SW480 (cell line): Measurements from ENCODE around the gene PAX5.

Source experiments
- DNase-seq: peaks from one replicate; pipeline ENCODE4 v3.0.0-alpha.2; 2016; ENCODE audit warnings: low spot score

Gene PAX5

DNA sequence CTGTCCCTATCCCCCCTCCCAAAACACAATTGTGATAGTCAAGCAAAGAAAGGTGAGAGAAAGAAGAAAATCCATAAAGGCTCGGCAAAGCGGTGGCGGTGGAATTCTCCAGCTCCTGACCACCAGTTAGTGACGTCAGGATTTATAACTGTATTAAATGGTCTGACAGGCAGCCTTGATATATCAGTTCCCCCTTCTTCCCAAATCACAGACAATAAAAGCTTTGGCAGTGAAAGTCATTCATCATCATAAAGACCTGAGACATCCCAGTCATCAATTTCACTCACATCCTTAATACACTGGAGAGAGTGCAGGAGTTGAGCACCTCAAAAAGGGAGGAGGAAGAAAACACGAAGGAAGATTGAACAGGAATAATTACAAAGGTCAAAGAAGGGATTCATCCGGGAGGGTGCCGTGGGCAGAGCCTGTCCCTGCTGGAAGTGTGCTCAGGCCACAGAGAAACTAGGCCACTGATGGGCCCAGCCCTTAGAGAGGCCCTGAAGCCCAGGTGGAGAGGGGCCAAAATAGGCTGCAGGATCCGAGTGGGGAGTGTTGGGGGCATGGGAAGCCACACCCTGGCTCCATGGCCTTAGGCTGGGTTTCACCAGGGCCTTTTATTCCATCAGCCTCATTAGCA is 131.9 kb downstream of the PAX5 start:
- DNase-seq = no peak

DNA sequence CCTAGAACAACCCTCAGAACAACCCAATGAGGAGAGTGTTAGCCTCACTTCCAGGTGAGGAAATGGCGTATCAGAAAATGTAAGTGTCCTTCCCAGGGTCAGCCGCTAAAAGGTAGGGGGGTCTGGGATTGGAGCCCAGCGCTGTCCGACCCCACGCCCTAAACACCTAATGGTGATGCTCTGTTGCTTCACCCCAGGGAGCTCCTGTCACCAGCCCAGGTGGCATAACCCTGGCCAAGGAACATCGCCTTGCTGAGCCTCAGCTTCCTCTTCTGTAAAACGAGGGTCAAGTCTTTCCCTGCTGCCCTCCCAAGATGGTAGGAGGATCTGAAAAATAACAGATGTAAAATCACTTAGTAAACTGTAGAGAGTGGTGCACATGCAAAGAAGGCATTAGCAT is 132.5 kb downstream of the PAX5 start:
- no peak for DNase-seq

DNA sequence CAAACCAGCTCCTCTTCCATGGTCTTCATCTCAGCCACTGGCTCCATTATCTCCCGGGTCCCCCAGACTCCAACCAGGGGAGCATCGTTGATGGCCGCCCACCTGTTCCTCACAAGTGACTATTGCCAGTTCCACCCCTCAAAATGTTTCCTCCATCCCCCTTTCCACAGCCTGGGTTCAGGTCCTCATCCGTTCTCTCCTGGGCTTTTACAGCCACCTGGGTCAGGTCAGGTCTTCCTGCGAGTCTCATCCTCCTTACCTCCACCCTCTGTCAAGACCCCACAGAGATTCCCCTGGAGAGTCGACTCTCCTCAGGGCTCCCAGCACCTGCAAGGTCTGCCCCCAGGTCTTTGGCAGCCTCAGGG is 133.2 kb downstream of the PAX5 start:
- no peak for DNase-seq

DNA sequence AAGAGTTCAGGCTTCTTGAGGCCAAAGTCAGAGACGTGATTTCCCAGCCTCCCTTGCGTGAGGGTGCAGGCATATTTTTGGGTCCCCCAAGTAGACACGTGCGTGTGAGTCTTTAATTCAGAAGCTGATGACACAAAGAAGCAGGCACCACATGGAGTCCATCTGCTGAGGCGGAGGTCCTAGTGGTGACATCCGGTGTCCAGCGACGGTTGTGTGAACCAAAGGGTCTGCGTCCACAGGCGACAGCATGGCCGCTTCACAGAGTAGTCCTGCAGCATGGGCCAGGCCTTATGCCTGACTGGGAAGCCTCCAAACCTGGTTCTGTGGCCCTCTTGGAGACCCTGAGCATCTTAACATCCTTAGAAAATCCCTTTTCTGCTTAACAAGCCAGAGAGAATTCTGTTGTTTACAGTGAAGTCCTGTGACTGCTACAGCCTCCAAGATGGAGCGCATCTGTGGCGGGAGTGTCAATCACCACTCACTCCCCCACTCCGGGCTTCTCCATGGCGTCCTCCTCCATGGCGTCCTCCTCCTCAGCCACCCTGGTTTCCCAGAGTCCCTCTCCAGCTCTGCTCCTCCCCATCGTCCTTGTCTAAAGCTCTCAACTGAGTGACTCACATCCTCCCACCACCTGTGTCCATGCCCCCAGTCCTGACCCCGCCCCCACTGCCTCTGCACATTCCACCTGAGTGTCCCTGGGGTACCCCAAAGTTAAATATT is 133.8 kb downstream of the PAX5 start:
- DNase-seq = peak; percentile 35

DNA sequence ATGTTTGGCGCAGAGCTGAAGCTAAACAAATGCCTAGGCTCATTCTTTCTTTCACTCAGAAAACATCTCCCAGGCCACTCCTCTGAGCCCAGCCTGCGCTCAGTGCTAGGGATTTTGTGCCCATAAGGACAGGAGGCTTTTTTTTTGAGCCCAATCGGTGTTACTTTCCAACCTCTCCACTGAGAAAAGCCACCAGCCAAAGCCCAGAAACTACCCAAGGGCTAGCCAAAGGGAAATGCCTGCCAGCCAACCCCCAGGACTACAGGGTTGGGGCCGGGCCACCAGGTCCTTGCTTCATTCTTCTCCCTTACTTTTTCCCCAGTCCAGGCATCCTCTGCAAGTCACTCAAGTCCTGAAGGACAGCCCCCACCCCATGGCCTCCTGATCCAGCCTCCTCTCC is 134.7 kb downstream of the PAX5 start:
- no peak for DNase-seq

DNA sequence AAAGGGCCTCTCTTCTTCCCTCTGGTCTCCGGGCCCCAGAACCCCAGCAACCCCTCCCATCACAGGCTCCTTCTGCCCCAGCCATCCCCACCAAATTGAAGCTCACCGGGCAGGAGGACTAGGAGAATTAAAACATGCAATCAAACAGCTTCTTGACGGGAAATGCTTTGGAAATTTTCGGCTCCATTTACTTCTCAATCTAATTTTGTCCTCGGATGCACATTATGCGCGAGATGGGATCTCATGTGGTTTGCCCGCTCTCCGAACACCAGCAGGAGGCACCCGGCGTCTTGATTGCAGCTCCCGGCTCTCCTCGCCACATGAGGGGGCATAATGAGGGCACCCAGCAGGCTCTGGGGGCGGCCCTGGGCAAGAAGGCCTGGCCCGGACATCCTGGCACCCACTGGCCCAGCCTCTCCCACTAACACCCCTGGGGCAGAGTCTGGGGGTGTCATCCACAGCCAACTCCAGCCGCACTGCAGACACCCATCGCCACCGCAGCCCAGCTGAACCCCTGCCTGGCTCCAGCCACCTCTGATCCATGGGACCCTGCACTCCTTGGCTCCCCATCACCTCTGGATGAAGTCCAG is 135.5 kb downstream of the PAX5 start:
- DNase-seq = no peak

DNA sequence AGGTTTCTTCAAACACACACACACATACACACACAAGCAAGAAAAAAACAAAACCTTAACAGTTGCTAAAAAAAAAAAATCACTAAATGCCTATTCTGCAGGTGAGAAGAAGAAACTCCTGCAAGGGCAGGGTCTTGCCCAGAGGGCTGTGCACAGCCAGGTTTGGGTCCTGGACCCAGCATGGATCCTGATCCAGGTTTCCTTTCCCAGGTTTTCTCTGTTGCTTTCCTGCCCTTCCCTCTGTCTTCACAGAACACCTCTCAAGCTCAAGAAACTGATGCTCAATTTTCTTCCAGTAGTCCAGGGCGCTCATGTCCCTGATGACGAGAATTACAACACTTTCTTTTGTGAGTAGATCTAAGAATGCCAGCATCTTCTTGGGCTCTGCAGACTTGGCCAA is 136.6 kb downstream of the PAX5 start:
- no peak for DNase-seq

DNA sequence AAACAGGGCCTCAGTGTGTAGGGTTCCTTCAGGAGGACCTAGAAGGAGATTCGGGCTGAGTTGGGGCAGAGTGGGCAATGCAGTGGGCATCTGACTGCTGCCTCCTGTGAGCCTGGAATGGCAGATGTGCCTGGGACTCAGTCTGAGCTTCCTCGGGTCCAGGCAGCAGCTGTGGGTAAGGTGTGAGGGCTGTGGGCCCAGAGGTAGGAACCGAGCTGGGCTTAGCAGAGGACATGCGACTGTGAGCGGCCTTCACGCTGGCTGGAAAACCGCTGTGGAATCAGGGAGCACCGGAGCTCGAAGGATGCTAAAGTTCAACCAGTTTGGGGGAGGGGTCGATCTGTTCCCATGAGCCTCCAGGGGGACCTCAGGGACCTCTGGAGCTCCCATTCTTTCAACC is 137.0 kb downstream of the PAX5 start:
- no peak for DNase-seq

DNA sequence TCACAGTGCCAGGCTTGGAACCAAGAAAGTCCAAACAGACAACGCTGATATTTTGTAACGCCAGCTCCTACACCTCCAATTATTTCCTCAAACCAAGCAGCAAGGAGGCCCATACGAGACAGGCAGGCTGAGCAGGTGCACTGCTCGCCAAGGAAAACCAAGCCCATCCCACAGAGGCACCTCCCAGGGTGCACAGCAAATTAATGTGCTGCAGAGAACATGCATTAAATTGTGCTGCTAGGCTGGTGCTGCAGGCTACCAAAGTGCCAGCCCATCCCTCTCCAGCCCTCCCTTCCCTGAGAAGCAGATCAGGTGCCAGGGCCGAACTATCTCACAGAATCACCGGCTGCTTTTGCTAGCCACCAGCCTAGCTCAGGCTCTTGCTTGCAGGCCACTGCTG is 137.8 kb downstream of the PAX5 start:
- no peak for DNase-seq

DNA sequence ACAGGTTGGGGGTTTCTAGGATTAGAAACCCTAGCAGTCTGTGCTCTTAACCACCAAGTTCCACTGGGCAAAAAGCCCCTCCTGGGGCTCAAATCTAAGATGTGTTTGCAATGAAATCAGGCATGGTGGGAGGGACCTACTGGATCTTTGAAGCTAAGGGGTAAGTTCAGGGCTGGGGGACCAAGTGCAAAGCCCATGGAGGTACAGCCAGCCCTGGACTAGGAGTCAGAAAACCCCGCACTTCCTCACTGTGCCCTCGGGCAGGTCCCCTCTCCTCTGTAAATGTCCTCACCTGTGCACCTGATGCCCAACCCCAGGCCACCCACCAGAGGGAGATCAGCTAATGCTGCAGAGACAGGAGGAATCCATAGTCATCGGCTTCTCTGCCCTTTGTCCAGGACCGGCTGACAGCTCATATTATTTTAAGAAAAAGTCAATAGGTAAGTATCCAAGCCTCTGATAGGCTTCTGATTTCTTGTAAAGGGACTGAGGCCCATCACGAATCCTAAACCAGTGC is 138.3 kb downstream of the PAX5 start:
- no peak for DNase-seq

DNA sequence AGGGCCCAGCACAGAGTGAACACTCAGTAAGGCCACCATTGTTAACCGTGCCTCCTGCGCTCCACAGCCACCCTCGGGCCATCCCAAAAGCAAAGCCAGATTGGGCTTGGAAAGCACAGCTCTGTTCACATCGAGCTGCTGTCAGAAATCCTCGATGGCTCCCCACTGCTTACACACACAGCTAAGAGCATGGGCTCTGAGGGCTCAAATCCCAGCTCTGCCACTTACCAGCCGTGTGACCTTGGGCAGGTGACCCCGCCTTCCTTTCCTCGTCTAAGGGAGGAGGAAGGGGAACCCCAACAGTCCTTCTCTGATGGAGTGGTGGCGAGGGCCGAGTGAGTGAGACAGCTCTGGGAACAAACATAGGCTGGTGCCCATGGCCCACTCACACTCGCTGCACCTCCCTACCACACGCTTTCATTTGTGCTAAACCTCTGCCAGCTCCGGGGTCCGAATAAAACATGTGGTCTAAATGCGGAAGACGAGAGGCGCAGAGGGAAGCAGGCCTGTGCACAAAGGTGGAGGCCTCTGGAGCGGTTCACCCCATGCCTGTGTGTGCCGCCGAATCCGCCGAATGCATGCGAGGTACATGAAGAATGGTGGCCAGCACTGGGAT is 139.3 kb downstream of the PAX5 start:
- no peak for DNase-seq

DNA sequence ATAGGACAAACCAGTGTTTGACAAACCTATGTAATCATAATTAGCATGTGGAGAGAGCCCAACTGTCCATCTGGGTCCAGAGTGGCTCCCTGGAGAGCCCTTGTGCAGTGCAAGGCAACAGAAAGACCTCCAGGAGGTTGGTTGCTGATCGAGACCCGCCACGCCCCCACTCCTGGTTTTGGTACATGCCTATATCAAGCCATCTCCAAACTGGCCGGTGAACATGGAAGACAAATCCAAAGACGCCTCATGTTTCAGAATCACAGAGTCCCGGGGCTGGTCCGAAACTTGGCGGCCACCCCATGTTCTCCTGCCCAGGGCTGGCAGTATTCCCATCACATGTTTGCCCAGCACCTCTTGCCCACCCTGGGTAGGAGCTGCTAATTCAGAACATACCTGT is 140.2 kb downstream of the PAX5 start:
- no peak for DNase-seq

DNA sequence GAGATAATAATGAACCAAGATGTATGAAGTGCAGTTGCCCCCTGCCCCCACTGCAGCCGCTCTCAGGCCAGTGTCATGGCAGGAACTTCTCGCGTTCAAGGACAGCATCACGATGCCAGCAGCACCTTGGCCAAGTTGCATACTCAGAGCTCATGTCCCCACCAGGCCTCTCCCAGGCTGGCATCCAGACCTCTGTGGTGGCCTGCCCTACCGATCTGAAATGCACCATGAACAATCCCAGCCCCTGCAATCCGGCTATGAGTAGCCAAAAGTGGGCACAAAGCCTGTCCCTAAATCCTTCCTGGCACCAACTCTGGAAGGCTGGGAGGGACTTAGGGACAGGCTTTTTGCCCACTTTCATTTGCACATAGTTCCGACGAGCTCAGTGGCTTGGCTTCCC is 140.9 kb downstream of the PAX5 start:
- no peak for DNase-seq

DNA sequence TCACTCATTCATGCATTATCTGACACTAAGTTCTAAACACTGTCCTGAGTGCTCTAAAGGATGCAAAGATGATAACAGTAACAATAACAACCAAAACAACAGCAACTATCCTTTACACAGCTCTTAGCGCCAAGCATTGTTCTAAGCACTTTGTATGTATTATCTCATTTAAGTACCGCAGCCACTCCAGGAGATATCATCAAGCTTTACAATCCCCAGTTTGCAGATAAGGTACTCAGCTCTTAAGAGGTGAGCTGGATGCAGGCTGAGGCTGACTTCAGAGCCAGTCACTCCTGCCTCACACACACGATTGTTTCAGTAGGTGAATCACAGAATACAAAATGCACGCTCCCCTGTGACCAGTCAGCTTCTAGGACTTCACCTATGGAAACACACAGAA is 141.8 kb downstream of the PAX5 start:
- no peak for DNase-seq

DNA sequence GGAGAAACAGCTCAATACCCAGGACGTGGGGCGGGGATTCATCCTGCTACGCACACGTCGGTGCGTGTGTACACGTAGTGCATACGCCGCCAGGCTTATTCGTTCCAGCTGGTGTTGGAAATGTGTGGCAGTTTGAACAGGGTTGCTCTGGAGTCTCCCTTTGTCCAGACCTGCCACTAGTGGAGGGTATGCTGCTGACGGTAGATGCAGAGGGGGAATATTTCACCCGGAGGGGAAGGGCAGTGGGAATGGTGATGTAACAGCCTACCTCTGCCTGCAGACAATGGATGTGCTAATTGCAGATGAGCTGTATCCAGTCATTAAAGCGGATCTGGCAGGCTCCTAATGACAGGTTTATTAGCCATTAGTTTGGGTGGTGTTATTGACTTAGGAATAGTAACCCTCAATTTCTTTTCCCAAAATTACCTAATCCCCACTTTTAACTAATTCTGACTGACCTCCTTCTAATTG is 142.7 kb downstream of the PAX5 start:
- no peak for DNase-seq

DNA sequence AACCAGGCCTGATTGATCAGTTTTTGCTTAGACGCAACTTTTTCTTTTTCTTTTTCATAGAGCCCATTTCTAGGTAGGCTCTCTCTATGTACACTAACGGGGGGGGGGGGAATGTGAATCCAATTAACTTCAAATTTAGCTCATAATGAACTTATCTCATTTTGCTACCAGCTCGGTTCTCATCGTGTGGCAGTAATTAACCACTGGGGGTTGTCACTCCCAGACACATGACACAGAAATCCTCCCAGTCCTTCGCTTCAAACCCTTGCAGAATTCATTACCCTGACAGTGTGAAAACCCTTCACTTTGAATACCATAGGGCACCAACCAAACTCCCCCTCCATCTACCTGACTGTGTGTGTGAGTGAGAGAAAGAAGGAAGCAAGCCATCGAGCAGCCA is 144.2 kb downstream of the PAX5 start:
- no peak for DNase-seq

DNA sequence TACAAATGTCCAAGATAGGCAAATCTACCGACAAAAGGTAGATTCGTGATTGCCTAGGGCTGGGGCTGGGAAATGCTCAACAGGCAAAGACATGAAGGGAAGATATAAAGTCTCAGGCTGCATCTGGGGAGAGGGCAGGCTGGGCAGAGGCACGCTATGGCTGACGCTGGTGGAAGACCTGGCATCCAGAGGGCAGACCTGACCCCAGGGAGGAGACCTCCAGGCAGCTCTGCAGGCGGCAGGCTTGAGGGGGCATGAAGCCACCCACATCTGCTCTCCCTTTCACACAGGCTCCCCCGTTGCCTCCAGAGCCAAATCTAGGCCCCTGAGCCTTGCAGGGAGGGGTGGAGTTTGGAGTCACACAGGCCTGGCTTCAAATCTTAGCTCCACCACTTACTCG is 145.5 kb downstream of the PAX5 start:
- DNase-seq = no peak

DNA sequence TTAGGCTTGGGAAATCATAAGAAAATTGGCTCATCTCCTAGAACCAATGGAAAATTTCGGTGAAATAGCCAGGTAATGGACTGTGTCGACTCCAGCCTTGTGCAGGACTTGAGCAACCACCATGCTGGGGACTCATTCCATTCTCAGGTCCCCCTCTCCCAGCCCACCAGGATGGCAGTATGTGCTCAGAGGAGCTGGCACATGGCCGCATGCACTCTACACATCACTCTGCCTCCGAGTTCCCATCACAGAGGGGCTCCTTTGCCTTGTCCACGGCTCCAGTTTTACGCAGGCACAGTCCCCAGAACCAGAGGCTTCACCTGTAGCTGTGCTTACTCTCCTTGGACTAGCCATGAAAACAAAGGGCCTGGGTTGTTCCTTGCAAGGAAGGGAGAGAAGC is 149.3 kb downstream of the PAX5 start:
- no peak for DNase-seq

DNA sequence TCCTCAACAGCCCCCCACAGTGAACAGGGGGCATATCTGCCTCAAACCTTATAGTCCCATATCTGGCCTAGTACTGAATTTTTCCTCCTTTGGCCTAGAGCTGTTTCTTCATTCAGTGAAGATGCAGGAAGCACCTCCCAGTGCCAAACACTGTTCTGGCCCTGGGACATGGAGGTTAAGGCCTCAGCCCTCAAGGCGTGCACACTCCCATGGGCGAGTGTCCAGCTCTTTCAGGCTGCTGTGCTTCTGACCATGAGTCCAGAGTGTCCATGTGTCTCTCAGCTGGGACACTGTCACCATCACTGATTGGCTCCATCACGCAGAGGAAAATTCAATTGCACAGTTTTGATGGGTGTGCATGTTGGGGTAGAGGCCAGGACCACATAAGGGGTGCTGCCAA is 151.5 kb downstream of the PAX5 start:
- no peak for DNase-seq

DNA sequence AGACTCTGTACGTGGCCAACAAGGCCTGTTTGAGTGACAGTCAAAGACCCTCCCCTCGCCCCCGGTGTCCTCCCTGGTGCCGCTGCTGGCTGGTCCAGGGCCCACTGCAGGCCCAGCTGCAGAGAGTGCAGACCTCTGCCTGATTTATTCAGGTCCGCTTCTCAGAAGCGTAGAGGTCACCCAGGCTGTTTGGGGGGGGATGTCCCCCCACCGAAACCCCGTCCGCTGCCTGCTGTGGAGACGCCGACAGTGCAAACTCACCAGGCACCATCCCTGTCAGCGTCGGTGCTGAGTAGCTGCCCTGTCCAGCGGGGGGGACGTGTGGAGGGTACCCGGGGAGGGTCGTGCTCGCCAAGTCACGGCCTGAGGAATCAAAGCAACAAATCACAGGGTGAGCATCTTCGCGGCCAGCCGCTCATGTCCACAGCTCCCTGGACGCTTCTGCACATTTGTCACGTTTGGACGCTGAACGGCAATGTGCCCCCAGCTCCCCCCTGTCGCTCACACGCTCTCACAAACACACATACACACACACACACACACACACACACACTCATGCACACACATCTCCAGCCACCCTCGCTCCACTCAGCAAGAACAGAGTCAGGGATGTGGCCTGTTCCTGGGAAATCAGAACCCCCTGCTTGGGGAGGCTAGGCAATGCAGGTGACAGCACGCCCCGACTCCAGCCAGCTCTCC is 152.2 kb downstream of the PAX5 start:
- DNase-seq = no peak

DNA sequence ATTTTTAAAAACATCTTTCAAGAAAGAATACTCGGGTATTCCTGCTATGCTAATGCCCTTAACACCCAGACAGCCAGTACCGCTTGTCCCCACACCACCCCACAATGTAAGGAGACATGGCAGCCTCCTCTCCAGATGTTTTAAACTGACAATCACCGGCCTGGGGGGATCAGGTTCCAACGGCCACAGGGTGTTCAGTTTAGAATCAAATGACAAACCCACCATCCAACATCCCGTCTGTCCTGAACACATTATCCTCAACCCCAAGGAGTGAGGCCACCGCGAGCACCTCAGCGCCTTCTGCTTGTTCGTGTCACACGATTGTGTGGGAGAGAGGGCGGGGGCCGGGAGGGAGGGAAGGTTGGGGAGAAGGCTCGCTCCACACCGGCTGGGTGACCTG is 152.8 kb downstream of the PAX5 start:
- no peak for DNase-seq

DNA sequence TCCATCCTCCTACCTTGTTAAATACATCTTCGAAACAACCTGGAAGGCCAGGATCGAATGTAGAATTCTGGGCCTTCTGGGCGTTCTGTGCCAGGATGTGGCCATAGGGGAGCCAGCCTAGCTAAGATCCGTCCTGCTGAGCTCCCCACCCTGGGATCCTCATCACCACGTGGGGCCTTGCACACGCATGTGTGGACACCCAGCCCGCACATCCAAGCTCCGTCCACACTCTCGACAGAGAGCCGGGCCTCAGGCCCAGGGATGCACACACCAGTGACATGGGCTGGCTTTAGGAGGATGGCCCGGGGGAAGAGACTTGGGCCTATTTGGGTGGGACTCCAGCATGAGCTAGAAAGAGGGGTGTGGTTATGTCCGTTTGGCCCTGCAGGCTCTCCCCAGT is 154.0 kb downstream of the PAX5 start:
- DNase-seq = no peak
